Transverse colon (tissue), 4 donors: Measurements from ENCODE around the gene WDR35.

Source experiments
- CTCF ChIP-seq, 5 experiments: fragments of 200-600 bp in 3 of 5; fragments of 450-650 bp in 2 of 5; sonication (generic) in 3 of 5; IDR thresholded peaks; 1 replicate in 2 of 5; 2 replicates in 3 of 5; pipeline ENCODE4 v1.5.1; 2016 to 2017; ENCODE audit warnings: antibody characterized with exemption in 5 of 5, inconsistent platforms in 3 of 5, mild to moderate bottlenecking in 2 of 5, moderate library complexity in 1 of 5
- POLR2AphosphoS5 ChIP-seq, 3 donors: sonication (generic); formaldehyde crosslinking; IDR thresholded peaks; one replicate each; pipeline ENCODE4 v1.6.1; 2016; ENCODE audit warnings: antibody characterized with exemption in 3 of 3

- TF ChIP-seq POLR2AphosphoS5 (IDR thresholded peaks at IDR 0.05) (no peak), CTCF (IDR thresholded peaks at IDR 0.05) (no peak)
Observed at GRCh38 chr2:19888831-19889230, 101.1 kb downstream of the WDR35 start.
